Transverse colon (tissue), 4 donors: ENCODE data around the gene MED27. TPM values are rescaled to one million over a fixed set of nuclear protein-coding genes. Genes with fewer than 3 reads are reported as not detected.

Experiments
- DNase-seq: peaks from one replicate; pipeline ENCODE4 v3.0.0-alpha.2; 2019
- H3K27ac ChIP-seq, 4 donors: fragments of 200-600 bp; sonication (generic); 2 replicates each; pipeline ENCODE4 v1.5.1; 2016 to 2018; ENCODE audit warnings: inconsistent platforms in 4 of 4
- H3K27me3 ChIP-seq: fragments of 200-600 bp; sonication (generic); 2 replicates; pipeline ENCODE4 v1.5.1; 2017; ENCODE audit warnings: inconsistent platforms
- H3K36me3 ChIP-seq, 4 donors: fragments of 200-600 bp; sonication (generic); 2 replicates each; pipeline ENCODE4 v1.5.1; 2017 to 2019; ENCODE audit warnings: inconsistent platforms in 4 of 4
- H3K4me1 ChIP-seq, 4 donors: fragments of 200-600 bp; sonication (generic); 2 replicates each; pipeline ENCODE4 v1.5.1; 2017 to 2020; ENCODE audit warnings: inconsistent platforms in 4 of 4
- H3K4me3 ChIP-seq, 4 donors: fragments of 200-600 bp; sonication (generic); 1 replicate in 1 of 4; 2 replicates in 3 of 4; pipeline versions ENCODE4 v1.5.1 to v1.6.1; 2017 to 2019; ENCODE audit warnings: inconsistent platforms in 4 of 4
- H3K9me3 ChIP-seq, 2 donors: fragments of 200-600 bp; sonication (generic); 2 replicates each; pipeline ENCODE4 v1.5.1; 2017 to 2019; ENCODE audit warnings: inconsistent platforms in 2 of 2
- EP300 ChIP-seq: sonication (generic); formaldehyde crosslinking; IDR thresholded peaks from one replicate; pipeline ENCODE4 v1.6.1; 2017; ENCODE audit warnings: antibody characterized with exemption, low read depth
- POLR2A ChIP-seq: fragments of 450-650 bp; IDR thresholded peaks from one replicate; pipeline ENCODE4 v1.6.1; 2016; ENCODE audit warnings: antibody characterized with exemption, mild to moderate bottlenecking, moderate library complexity
- POLR2AphosphoS5 ChIP-seq, 3 donors: sonication (generic); formaldehyde crosslinking; IDR thresholded peaks; one replicate each; pipeline ENCODE4 v1.6.1; 2016; ENCODE audit warnings: antibody characterized with exemption in 3 of 3
- WGBS, 2 donors: methylation state at CpG; one replicate each; pipeline ENCODE4 v1.1.5; 2018; ENCODE audit warnings: low coverage in 1 of 2; 5-methylcytosine and 5-hydroxymethylcytosine counted together
- in situ Hi-C, 4 donors: fragments of 200-750 bp; cut with MboI; loops; one replicate each; pipeline versions ENCODE4 v1.15.0 to v1.15.1; 2017; ENCODE audit warnings: low sequenced_read_pairs in 3 of 4, low pct_ligation_motif_present in 1 of 4, low pct_unique_long_range_greater_than_20kb in 1 of 4
- intact Hi-C: fragments of 100-400 bp; cut with DNase I; formaldehyde crosslinking; loops from one replicate; pipeline ENCODE4 v1.15.1; 2023; ENCODE audit warnings: low total_unique reads
- total RNA-seq, 4 donors: library from RNA; depleted of rRNA; stranded (reverse); fragments of >200 nt; gene quantifications; one replicate each; pipeline ENCODE4 v1.1.0, GENCODE V29; 2016
- TF ChIP-seq, protein P1 (sequence below), 5 experiments: fragments of 200-600 bp in 3 of 5; fragments of 450-650 bp in 2 of 5; sonication (generic) in 3 of 5; IDR thresholded peaks; 1 replicate in 2 of 5; 2 replicates in 3 of 5; pipeline ENCODE4 v1.5.1; 2016 to 2017; ENCODE audit warnings: antibody characterized with exemption in 5 of 5, inconsistent platforms in 3 of 5, mild to moderate bottlenecking in 2 of 5, moderate library complexity in 1 of 5

Gene MED27
- total RNA-seq, 4 donors from 2014 or later: 2.6 to 12.6 (median 7.1) TPM

DNA sequence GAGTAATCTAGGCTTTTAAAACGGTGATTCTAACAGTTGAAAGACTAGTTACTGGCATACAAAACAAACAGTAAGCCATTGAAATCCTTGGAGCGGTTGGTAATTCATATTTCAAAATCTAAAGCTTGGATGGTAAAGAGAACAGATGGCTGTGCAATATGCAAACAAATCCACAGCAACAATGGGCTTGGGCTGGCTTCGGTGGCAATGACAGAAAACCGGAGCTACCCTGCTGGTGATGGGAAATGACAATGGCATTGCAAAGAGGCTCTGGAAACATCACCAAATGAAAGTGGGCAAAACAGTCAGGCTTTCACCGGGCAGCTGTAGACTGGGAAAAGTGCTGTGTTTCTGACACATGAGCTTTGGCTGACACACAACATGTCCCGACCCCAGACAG is 42.2 kb downstream of the MED27 start:
- WGBS, 2 donors: 84 to 93% methylated on average over 4 to 6 of the region's 6 CpGs

DNA sequence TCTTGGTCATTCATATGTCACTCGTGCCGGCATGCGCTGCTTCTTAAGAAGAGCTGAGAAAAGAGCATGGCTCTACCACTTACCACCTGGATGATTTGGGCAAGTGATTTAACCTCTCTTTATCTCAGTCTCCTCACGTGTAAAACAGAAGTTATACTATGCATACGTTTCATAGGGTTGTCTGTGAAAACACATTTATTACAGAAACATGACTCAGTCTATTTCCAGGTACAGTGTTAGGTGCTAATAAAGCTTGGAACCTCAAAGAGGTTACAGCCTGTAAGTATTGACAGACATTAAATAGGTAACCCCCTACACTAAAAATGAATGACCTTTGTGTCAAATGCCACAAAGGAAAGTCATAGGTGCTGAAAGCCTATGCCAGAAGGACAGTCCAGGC is 43.1 kb downstream of the MED27 start:
- no peaks in the 10 kb centered on the region for H3K9me3 ChIP-seq
- no peak for TF ChIP-seq POLR2AphosphoS5 (IDR thresholded peaks at IDR 0.05)
- TF ChIP-seq EP300: no peak
- TF ChIP-seq POLR2A: no peak
- TF ChIP-seq, protein P1, sequence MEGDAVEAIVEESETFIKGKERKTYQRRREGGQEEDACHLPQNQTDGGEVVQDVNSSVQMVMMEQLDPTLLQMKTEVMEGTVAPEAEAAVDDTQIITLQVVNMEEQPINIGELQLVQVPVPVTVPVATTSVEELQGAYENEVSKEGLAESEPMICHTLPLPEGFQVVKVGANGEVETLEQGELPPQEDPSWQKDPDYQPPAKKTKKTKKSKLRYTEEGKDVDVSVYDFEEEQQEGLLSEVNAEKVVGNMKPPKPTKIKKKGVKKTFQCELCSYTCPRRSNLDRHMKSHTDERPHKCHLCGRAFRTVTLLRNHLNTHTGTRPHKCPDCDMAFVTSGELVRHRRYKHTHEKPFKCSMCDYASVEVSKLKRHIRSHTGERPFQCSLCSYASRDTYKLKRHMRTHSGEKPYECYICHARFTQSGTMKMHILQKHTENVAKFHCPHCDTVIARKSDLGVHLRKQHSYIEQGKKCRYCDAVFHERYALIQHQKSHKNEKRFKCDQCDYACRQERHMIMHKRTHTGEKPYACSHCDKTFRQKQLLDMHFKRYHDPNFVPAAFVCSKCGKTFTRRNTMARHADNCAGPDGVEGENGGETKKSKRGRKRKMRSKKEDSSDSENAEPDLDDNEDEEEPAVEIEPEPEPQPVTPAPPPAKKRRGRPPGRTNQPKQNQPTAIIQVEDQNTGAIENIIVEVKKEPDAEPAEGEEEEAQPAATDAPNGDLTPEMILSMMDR (IDR thresholded peaks at IDR 0.05): no peak
- WGBS, 2 donors: 86 to 90% methylated on average over 5 of the region's 5 CpGs
- no peak overlapping the region for H3K4me3 ChIP-seq
- no peaks in the 10 kb centered on the region for H3K27me3 ChIP-seq
- H3K27ac ChIP-seq: no peak overlapping the region
- no peaks in the 10 kb centered on the region for H3K36me3 ChIP-seq
- intact Hi-C loops (no loop called here), in situ Hi-C loops (no loop called here)
- no peaks in the 10 kb centered on the region for H3K4me1 ChIP-seq
- DNase-seq: no peak

More for the DNA sequence above, 42.2 kb downstream of the MED27 start:
- no peak for DNase-seq
- H3K4me3 ChIP-seq: no peak overlapping the region
- in situ Hi-C loops: no loop called here
- H3K36me3 ChIP-seq: no peaks in the 10 kb centered on the region
- TF ChIP-seq POLR2AphosphoS5 (IDR thresholded peaks at IDR 0.05): no peak
- TF ChIP-seq, protein P1 (IDR thresholded peaks at IDR 0.05): no peak
- no peaks in the 10 kb centered on the region for H3K27me3 ChIP-seq
- no peak overlapping the region for H3K27ac ChIP-seq
- H3K9me3 ChIP-seq: no peaks in the 10 kb centered on the region
- intact Hi-C loops: no loop called here
- no peaks in the 10 kb centered on the region for H3K4me1 ChIP-seq

DNA sequence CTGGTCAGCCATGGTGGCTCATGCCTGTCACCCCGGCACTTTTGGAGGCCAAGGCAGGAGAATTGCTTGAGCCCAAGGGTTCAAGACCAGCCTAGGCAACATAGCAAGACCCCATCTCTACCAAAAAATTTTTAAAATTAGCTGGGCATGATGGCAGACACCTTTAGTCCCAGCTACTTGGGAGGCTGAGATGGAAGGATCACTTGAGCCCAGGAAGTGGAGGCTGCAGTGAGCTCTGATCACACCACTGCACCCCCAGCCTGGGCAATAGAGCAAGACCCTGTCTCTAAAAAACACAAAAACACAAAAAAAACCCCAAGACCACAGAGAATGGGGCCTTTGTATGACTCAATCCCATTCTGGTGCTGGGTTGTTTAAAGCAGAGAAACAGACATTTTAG is 44.0 kb downstream of the MED27 start:
- Histone ChIP-seq H3K27me3 (no peaks in the 10 kb centered on the region), H3K4me1 (no peaks in the 10 kb centered on the region), H3K36me3 (no peaks in the 10 kb centered on the region), H3K9me3 (no peaks in the 10 kb centered on the region), H3K4me3 (no peak overlapping the region), H3K27ac (no peak overlapping the region)
- intact Hi-C loops (no loop called here), in situ Hi-C loops (no loop called here)
- WGBS, 2 donors: 67% methylated on average over 1 of the region's 1 CpG; no CpG with 5 or more reads in 1 of the 2 donors
- TF ChIP-seq POLR2AphosphoS5 (IDR thresholded peaks at IDR 0.05) (no peak), POLR2A (no peak), EP300 (no peak)
- TF ChIP-seq, protein P1 (IDR thresholded peaks at IDR 0.05): no peak
- no peak for DNase-seq

DNA sequence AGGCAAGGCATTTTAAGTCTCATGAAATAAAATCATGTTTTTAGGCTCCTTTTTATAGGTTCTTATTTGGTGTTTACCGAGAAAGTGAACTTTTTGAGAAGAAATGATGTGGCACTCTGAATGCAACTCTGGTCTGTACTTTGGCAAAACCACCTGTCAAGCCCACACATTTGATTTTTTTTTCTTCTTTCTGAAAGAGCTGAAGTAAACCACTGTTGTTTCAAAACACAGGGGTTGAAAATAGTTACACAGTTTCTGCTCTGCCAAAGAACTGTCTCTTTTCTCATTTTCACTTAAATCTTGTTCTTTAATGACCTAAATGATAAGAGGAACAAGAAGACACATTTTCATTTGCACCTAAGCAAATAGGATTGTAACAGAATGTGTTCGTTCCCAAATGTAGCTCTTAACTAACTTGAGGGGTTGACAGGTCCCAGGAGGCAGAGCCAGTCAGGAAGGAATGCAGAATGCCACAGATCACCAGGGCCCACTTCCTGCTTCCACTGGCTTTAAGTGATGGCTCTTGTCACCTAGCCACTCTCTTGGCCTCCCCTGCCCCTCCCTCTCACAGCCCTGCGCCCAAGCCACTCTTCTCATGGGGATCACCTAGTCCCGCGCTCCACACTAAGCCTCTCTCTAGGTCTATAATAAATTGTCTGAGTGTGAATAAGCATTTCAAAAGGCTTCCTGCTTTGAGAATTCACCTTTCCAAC is 47.3 kb downstream of the MED27 start:
- in situ Hi-C loops: no loop called here
- Histone ChIP-seq H3K36me3 (no peaks in the 10 kb centered on the region), H3K27me3 (no peaks in the 10 kb centered on the region), H3K9me3 (no peaks in the 10 kb centered on the region), H3K27ac (no peak overlapping the region), H3K4me1 (no peaks in the 10 kb centered on the region), H3K4me3 (no peak overlapping the region)
- 79 to 85% methylated on average over 2 to 5 of the region's 5 CpGs for WGBS, 2 donors
- intact Hi-C loops: no loop called here
- TF ChIP-seq POLR2AphosphoS5 (IDR thresholded peaks at IDR 0.05) (no peak), POLR2A (no peak), EP300 (no peak)
- TF ChIP-seq, protein P1 (IDR thresholded peaks at IDR 0.05): no peak
- no peak for DNase-seq
